HG03457 (cell line): Measurements from ENCODE around the gene WDR33.
"Not testable (repeated sequence)": the region's sequence is repeated elsewhere in the genome, so short reads cannot be mapped to it uniquely, and the experiment has no call there.

Experiments used
- ATAC-seq: cut with Tn5 transposase; IDR thresholded peaks from one replicate; pipeline ENCODE4 v1.9.1; 2021; ENCODE audit warnings: moderate number of reproducible peaks; ENCODE audit not compliant: unreplicated experiment

The WDR33 gene

DNA sequence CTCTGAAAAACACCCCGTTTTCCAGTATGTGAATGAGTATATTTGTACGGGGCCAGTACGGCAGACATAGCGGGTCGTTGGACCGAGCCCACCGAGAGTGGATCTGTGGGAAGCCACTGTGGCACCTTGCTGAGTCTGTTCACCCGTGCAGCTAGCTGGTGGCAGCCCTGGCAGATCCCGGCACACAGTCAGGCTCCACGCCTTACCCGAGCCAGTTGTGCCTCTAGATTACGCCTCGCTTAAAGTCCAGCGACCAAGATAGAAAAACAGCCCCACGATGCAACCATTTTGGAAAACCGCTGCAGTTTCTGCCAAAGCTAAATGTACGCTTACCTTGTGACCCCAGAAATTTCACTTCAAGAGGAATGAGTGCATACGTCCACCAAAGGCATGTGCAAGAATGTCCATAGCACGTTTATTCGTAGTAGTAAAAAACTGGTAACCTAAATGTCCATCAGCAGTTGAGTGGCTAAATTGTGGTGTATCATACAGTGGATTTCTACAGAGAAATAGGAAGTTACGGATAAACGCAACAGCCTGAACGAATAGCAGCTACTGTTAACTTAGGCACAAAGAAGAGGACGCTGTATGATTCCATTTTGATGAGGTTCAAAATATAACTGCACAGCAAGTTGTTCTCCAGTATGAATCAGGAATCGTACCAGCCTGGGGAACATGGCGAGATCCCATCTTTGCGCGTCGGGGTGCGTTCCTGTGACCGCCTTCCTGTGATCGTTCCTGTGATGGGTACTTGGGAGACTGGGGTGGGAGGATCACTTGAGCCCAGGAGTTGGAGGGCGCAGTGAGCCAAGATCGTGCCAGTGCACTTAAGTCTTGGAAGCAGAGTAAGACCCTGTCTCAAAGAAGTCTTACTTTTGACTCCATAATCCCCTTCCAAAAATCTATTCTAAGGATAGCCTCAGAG lies 688 bp upstream of the WDR33 start:
- ATAC-seq: no peak

DNA sequence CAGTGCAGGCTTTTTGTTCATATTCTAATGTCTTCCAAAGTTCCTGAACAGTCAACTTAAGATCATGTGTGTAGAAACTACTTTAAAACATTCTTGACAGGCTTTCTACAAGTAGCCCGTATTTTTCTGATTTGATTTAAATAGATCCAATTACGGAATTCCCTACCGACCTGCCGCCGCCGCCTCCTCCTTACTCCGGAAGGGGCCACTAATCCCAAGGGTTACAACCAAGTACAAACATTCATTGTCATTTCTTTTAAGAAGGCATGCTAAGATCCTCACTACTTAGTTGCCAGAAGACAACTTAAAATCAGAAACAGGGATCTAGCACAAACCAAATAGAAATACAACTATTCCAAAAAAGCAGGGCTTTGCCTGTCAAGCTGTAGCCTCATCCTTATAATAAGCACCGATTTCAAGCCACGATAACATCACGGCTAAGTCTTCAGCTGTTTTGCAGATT lies 784 bp downstream of the WDR33 start:
- ATAC-seq: no peak

DNA sequence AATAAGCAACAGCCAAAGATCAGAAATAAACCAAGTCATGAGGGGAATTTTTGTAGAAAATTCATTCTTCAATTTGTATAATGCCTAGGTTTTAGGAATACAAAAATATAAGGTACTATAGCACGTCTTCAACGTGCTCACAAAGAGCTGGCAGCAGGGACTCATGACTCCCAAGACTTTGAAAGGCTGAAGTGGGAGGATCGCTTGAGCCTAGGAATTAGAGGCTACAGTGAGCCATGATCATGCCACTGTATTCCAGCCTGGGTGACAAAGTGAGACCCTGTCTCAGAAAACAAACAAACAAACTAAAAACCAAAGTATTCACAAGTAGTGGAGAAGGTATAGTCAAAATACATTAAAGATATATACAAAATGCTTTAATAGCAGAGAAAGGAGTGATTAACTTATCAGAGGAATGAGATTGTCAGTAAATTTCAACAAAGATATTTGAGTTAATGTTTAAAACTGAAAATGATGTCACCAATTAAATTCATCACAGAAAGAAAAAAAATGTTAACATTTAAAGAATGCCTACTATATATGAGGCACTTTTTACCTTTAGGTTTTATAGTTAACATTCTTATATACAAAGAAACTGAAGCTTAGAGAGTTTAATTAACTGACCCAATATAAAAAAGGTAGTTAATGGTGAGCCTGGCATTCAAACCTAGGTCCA lies 3.2 kb downstream of the WDR33 start:
- ATAC-seq: no peak

DNA sequence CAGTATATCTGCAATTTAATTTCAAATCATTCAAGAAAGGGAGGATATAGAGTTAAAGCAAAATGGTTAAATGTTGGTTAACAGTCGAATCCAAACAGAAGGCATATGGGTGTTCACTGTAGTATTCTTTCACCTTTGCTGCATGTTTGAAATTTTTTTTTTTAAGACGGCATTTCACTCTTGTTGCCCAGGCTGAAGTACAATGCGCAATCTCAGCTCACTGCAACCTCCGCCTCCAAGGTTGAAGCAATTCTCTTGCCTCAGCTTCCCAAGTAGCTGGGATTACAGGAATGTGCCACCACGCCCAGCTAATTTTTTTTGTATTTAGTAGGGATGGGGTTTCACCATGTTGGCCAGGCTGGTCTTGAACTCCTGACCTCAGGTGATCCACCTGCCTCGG lies 4.1 kb downstream of the WDR33 start:
- ATAC-seq: not testable (repeated sequence)

DNA sequence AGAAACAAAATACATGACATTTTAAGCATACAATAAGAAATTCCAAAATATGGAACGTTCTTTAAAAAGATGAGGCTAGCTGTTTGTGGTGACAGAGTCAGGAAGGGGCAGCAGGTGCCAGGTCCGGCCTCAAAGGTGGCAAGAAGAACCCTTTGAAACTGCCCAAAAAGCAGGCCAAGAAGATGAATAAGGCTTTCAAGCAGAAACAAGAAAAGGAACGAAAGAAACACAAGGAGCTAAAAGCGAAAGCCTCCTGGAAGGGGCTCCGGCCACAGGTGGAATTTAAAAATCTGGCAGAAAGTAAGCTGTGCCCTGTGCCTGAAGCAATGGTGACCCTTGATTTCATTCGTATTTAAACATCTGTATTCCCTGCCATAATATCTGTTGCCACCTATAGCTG lies 5.5 kb downstream of the WDR33 start:
- ATAC-seq: no peak

DNA sequence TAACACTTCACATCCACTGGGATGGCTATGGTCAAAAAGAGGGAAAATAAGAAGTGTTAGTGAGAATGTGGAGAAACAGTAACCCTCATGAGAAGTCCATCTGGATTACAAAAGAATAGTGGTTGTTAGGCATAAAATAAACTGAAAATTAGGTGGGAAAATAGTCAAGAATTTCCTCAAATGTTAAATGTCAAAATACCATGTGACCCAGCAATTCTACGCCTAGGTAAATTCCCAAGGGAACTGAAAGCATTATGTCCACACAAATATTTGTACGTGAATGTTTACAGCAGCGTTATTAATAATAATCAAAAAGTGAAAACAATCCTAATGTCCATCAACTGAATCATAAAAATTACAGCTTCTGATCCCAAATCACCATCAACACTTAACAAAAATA lies 11.0 kb downstream of the WDR33 start:
- no peak for ATAC-seq

DNA sequence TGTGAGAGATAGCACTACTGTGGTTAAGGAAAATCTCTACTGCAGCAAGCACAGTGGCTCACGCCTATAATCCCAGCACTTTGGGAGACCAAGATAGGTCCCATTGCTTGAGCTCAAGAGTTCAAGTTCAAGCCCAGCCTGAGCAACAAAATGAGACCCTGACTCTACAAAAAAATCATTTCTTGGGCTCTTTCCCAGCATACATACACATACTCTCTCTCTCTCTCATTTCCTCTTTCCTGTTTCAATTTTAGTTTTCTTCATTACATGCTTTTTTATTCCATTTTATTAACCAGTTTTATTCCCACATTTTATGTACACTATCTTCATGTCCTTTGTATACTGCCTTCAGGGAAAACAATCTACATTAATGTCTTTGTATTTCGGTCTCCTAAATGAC lies 14.6 kb downstream of the WDR33 start:
- ATAC-seq: no peak

DNA sequence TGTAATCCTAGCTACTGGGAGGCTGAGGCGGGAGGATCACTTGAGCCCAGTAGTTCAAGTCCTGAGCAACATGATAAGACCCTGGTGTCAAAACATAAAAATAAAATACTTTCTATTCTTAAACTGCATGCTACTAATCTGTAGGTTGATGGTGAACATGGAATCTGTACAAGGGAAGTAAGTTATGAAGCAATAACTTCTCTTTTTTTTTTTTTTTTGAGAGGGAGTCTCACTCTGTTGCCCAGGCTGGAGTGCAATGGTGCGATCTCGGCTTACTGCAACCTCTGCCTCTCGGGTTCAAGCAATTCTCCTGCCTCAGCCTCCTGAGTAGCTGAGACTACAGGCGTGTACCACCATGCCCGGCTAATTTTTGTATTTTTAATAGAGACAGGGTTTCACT lies 16.1 kb downstream of the WDR33 start:
- not testable (repeated sequence) for ATAC-seq

DNA sequence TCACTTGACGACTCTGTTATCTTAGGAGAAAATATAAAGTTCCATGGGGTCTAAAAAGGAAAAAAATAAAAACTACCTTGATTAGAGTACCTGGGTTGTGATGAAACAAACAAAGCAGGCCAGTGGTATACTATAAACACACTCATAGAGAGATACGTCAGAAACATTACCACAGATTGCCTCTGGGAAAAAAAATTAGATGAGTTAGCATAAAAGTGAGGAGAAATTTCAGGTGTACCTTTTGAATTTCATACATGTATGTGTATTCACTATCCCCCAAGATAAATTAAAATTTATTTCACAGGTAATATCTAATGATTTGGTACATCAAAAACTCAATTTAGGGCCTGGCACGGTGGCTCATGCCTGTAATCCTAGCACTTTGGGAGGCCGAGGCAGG lies 18.2 kb downstream of the WDR33 start:
- no peak for ATAC-seq

DNA sequence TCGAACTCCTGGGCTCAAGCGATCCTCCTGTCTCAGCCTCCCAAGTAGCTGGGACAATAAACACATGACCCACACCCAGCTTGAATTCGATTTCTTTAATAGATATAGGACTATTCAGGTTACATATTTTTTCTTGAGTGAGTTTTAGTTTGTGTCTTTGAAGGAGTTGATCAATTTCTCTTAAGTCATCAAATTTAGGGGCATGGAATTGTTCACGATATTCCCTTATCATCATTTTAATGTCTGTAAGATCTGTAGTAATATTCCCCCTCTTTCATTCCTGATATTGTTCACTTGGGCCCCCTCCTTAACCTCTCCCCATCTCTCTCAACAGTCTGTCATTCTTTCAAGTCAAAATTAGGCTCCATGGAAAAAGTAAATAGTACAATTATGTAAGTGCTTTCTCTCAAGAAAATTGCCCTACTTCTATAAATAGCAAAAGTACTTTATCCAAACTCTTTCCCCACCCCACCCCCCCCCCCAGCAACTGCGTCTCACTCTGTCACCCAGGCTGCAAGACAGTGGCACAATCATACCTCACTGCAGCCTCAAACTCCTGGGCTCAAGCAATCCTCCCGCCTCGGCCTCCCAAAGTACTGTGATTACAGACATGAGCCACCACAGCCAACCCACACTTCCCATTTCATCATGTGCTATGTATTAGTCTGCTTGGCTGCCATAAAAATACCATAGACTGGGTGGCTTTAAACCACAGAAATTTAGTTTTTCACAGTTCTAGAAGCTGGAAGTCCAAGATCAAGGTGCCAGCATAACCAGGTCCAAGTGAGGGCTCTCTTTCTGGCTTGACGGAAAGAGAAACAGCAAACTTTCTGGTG lies 20.1 kb downstream of the WDR33 start:
- ATAC-seq: no peak

DNA sequence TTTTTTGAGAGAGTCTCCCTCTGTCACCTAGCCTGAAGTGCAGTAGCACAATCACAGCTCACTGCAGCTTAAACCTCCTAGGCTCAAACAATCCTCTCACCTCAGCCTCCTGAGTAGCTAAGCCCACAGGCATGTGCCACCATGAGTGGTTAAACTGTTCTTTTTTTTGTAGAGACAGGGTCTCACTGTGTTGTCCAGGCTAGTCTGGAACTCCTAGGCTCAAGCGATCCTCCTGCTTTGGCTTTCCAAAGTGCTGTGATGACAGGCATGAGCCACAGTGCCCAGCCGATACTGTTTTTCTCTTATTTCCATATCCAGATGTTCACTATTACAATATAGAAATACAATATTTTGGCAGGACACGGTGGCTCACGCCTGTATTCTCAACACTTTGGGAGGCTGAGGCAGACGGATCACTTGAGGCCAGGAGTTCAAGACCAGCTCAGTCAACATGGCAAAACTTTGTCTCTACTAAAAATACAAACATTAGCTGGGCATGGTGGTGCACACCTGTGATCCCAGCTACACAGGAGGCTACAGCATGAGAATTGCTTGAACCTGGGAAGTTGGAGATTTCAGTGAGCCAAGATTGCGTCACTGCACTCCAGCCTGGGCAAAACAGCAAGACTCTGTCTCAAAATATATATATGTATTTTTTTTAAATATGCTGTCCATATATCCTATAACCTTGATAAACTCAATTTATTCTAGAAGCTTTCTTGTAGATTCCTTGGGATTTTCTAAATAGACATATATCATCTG lies 24.7 kb downstream of the WDR33 start:
- no peak for ATAC-seq

DNA sequence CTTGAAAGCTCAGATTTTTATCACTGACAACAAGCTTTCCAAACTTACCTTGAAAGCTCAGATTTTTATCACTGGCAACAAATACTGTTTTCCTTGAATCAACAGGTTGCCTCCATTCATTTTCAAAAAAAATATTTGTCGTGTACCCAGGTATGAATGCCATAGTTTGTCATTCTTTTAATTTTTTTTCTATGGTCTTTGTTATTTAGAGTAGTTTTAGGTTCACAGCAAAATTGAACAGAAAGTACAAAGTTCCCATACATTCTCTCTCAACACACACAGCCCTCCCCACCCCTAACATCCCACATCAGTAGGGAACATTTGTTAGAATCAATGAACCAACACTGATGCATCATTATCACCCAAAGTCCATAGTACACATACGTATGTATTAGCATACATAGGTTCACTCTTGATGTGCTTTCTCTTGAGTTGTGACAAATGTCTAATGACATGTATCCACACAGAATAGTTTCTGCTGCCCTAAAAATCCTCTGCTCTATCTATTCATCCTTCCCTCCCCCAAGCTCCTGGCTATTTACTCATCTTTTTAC lies 25.9 kb downstream of the WDR33 start:
- ATAC-seq: no peak

DNA sequence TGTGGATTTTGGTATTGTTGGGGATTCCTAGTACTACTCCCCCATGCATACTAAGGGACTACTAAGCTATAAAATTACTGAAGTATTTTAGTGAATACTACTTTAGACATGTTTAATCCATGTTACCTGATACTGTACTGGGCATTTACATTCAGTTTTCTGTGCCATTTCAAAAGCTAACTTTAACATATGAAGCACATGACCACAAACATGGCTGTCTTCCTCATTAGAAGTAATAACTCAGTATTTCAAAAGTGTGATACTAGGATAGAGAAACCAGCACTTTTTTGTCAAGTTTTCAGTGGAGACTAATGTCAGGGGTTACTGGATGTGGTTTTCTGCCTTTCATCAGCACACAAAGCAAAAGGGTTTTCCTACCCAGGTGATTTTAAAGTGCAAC lies 27.9 kb downstream of the WDR33 start:
- no peak for ATAC-seq

DNA sequence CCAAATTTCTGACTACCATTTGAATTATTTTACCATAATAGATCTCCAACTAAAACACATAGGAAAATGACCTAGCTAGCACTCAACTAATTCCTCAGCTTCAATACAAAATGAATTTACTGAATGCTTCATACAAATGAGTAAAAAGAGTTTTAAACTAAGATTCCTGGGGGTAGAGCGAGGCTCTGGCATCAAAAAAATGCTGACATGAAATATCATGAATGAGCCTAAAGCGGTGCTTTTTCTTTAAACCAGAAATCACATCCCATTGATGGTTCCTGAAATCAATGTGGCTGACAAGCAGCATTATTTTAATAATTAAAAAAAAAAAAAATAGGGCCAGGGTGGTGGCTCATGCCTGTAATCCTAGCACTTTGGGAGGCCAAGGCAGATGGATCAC lies 32.1 kb downstream of the WDR33 start:
- no peak for ATAC-seq

DNA sequence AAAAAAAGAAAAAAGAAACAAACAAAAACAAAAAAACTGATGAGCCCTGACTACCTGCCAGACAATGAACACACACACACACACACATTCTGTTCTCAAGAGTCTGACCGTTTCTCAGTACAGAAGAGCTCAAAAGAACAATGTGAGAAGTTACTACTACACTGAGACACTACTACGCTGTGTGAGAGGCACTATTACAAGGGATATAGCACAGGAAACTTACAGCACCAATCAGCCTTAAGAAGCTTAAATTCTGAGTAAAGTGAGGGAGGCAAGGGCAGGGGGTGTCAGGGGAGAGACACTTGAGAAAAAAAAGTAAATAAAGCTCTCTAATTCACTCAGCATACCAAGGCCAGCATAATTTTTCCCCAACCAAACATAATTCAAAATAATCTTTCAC lies 32.5 kb downstream of the WDR33 start:
- no peak for ATAC-seq

DNA sequence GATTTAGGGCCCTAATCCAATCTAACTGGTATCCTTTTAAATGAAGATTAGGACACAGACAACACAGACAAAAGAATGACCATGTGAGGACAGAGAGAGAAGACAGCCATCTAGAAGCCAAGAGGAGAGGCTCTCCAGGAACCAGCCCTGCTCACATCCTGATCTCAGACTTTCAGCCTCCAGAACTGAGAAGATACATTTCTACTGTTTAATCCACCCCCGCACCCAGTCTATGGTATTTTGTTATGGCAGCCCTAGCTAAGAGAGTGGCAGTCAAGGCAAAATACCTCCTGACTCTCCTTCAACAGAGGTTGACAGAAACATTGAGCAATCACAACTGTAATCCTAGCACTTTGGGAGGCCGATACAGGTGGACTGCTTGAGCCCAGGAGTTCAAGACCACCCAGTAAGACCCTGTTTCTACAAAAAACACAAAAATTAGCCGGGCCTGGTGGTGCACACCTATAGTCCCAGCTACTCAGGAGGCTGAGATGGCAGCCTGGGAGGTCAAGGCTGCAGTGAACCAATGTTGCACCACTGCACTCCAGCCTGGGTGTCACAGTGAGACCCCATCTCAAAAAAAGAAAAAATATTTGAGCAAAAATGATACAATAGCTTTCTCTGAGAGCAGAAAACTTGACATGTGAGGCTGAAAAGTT lies 34.7 kb downstream of the WDR33 start:
- ATAC-seq: no peak

DNA sequence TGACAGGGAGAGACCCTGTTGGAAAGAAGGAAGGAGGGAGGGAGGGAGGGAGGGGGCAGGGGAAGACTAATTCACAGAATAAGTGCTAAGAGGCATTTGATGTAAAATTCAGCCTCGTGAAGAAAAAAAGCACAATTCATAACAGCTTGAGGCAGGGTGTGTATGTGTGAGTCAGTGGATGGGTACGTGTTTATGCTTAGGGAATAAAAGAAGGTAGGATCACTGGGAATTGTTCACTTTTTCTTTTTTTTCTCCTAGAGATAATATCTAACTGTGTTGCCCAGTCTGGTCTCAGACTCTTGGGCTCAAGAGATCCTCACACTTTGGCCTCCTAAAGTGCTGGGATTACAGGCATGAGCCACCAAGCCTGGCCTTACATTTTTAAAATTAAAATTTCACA lies 39.2 kb downstream of the WDR33 start:
- no peak for ATAC-seq

DNA sequence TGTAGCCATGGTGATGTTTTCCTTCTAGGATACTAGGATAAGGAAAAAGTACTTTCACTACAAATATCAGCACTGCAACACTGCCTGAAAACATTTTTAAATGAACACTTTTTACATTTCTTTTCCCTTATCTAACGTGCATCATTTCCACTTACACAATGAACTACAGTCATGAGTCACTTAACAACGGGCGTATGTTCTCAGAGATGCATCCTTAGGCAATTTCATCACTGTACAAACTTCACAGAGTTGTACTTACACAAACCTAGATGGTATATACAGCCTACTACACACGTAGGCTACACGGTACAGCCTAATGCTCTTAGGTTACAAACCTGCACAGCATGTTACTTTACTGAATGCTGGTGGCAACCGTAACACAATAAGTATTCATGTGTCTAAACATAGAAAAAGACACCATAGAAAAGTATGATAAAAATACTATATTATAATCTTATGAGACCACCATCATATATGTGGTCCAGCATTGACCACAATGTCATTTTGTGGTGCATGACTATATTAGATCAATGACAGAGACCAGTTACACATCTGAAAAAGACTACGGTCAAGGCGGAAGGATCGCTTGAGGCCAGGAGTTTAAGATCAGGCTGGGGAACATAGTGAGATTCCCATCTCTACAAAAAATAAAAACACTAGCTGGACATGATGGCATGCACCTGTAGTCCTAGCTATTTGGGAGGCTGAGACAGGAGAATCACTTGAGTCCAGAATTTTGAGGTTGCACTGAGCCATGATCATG lies 39.8 kb downstream of the WDR33 start:
- no peak for ATAC-seq

DNA sequence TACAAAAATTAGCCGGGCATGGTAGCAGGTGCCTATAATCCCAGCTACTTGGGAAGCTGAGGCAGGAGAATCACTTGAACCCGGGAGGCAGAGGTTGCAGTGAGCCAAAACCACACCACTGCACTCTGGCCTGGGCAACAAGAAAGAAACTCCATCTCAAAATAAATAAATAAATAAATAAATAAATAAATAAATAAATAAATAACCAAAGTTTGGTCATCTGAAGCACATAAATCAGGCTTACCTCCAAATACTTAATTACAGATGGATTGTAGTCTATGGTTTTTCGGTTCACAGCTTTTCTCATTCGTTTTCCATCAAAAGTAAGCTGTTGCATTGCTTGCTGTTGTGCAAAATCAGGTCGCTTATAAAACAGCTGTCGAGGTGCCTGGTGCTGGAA lies 40.4 kb downstream of the WDR33 start:
- not testable (repeated sequence) for ATAC-seq
